HG03196 (cell line): ENCODE data around the gene PLEKHG7.
A peak's percentile ranks its signal among the peaks of the same experiment; 100 is the strongest.
"Not testable (repeated sequence)": the region's sequence is repeated elsewhere in the genome, so short reads cannot be mapped to it uniquely, and the experiment has no call there.

Experiments
- ATAC-seq: cut with Tn5 transposase; IDR thresholded peaks from one replicate; pipeline ENCODE4 v1.9.1; 2021; ENCODE audit not compliant: unreplicated experiment

The PLEKHG7 gene

GRCh38 chr12:92702754-92703679, at the start of gene PLEKHG7:
TSS of gene PLEKHG7 (plus strand) at chr12:92702989. CDS start at chr12:92706632, 3,643 bp downstream.
- peak; percentile 92 for ATAC-seq

GRCh38 chr12:92654256-92654655, 48.5 kb upstream of the PLEKHG7 start:
- not testable (repeated sequence) for ATAC-seq

- no peak for ATAC-seq
Observed at GRCh38 chr12:92654929-92655328, 47.9 kb upstream of the PLEKHG7 start.

GRCh38 chr12:92656911-92657310, 45.9 kb upstream of the PLEKHG7 start:
- no peak for ATAC-seq

GRCh38 chr12:92657770-92658169, 45.0 kb upstream of the PLEKHG7 start:
- no peak for ATAC-seq

GRCh38 chr12:92658611-92659010, 44.2 kb upstream of the PLEKHG7 start:
- no peak for ATAC-seq

GRCh38 chr12:92661269-92661668, 41.5 kb upstream of the PLEKHG7 start:
- no peak for ATAC-seq

GRCh38 chr12:92665496-92665895, 37.3 kb upstream of the PLEKHG7 start:
- no peak for ATAC-seq

GRCh38 chr12:92668739-92669138, 34.0 kb upstream of the PLEKHG7 start:
- no peak for ATAC-seq

- ATAC-seq: not testable (repeated sequence)
Observed at GRCh38 chr12:92671524-92671923, 31.3 kb upstream of the PLEKHG7 start.

- ATAC-seq: peak; percentile 89
Observed at GRCh38 chr12:92673756-92674155, 29.0 kb upstream of the PLEKHG7 start.

GRCh38 chr12:92674500-92674899, 28.3 kb upstream of the PLEKHG7 start:
- no peak for ATAC-seq

- ATAC-seq: no peak
Observed at GRCh38 chr12:92675092-92675865, 27.5 kb upstream of the PLEKHG7 start.

- no peak for ATAC-seq
Observed at GRCh38 chr12:92676710-92677109, 26.1 kb upstream of the PLEKHG7 start.

- no peak for ATAC-seq
Observed at GRCh38 chr12:92690601-92691000, 12.2 kb upstream of the PLEKHG7 start.

- ATAC-seq: no peak
Observed at GRCh38 chr12:92695056-92695455, 7.7 kb upstream of the PLEKHG7 start.

GRCh38 chr12:92695577-92695976, 7.2 kb upstream of the PLEKHG7 start:
- no peak for ATAC-seq

GRCh38 chr12:92696216-92696615, 6.6 kb upstream of the PLEKHG7 start:
- no peak for ATAC-seq

GRCh38 chr12:92698474-92698873, 4.3 kb upstream of the PLEKHG7 start:
- no peak for ATAC-seq

GRCh38 chr12:92701441-92701840, 1.3 kb upstream of the PLEKHG7 start:
- no peak for ATAC-seq

GRCh38 chr12:92703786-92704185, 997 bp downstream of the PLEKHG7 start:
- ATAC-seq: no peak

- no peak for ATAC-seq
Observed at GRCh38 chr12:92706594-92706993, 3.8 kb downstream of the PLEKHG7 start.
